Stimulated activated CD4-positive, alpha-beta T cell treated with anti-CD3 and anti-CD28 coated beads, Interleukin-4, amount 100 ng/mL, for 4 hours (primary cell): ENCODE results near the gene CAPRIN2.
A peak's percentile ranks its signal among the peaks of the same experiment; 100 is the strongest.

Source experiments
- DNase-seq, 2 experiments: peaks; one replicate each; pipeline ENCODE4 v3.0.0-alpha.2; 2020

The CAPRIN2 gene

GRCh38 chr12:30763053-30763452, 8.3 kb upstream of the CAPRIN2 start:
- DNase-seq = no peak

- DNase-seq = no peak
Observed at GRCh38 chr12:30761730-30762129, 7.0 kb upstream of the CAPRIN2 start.

GRCh38 chr12:30757316-30757715, 2.6 kb upstream of the CAPRIN2 start:
- DNase-seq = no peak

GRCh38 chr12:30756074-30756473, 1.3 kb upstream of the CAPRIN2 start:
- no peak for DNase-seq

- DNase-seq = no peak
Observed at GRCh38 chr12:30755395-30755762, 628 bp upstream of the CAPRIN2 start.

- DNase-seq = no peak
Observed at GRCh38 chr12:30754383-30754749, 385 bp downstream of the CAPRIN2 start.

GRCh38 chr12:30753751-30754382, 884 bp downstream of the CAPRIN2 start:
- DNase-seq = no peak

GRCh38 chr12:30753233-30753632, 1.5 kb downstream of the CAPRIN2 start:
- DNase-seq = peak in 1 of 2 experiments; percentile 9

GRCh38 chr12:30752255-30752654, 2.5 kb downstream of the CAPRIN2 start:
- no peak for DNase-seq

- DNase-seq = no peak
Observed at GRCh38 chr12:30748147-30748546, 6.6 kb downstream of the CAPRIN2 start.

- DNase-seq = no peak
Observed at GRCh38 chr12:30746190-30746589, 8.6 kb downstream of the CAPRIN2 start.

- DNase-seq = no peak
Observed at GRCh38 chr12:30744321-30744720, 10.4 kb downstream of the CAPRIN2 start.

- DNase-seq = no peak
Observed at GRCh38 chr12:30740274-30740673, 14.5 kb downstream of the CAPRIN2 start.

GRCh38 chr12:30739020-30739419, 15.7 kb downstream of the CAPRIN2 start:
- no peak for DNase-seq

GRCh38 chr12:30732954-30733637, 21.7 kb downstream of the CAPRIN2 start:
- no peak for DNase-seq

- DNase-seq = no peak
Observed at GRCh38 chr12:30730011-30730410, 24.7 kb downstream of the CAPRIN2 start.

- no peak for DNase-seq
Observed at GRCh38 chr12:30729547-30729946, 25.2 kb downstream of the CAPRIN2 start.

GRCh38 chr12:30726647-30727046, 28.1 kb downstream of the CAPRIN2 start:
- no peak for DNase-seq

GRCh38 chr12:30725739-30726138, 29.0 kb downstream of the CAPRIN2 start:
- DNase-seq = no peak

- no peak for DNase-seq
Observed at GRCh38 chr12:30719060-30719459, 35.7 kb downstream of the CAPRIN2 start.

GRCh38 chr12:30707613-30708342, 47.0 kb downstream of the CAPRIN2 start:
- DNase-seq = no peak

- no peak for DNase-seq
Observed at GRCh38 chr12:30706476-30706875, 48.3 kb downstream of the CAPRIN2 start.

- no peak for DNase-seq
Observed at GRCh38 chr12:30701056-30701455, 53.7 kb downstream of the CAPRIN2 start.

- DNase-seq = no peak
Observed at GRCh38 chr12:30700216-30700900, 54.4 kb downstream of the CAPRIN2 start.
